GM21786 (cell line): ENCODE results near the gene TBC1D22A.

ENCODE experiments used
- ATAC-seq: cut with Tn5 transposase; IDR thresholded peaks from one replicate; pipeline ENCODE4 v1.9.1; 2021; ENCODE audit not compliant: unreplicated experiment

TBC1D22A gene

GRCh38 chr22:46923394-46923793 lies 160.9 kb downstream of the TBC1D22A start:
- ATAC-seq = no peak

- no peak for ATAC-seq
These were observed 163.4 kb downstream of the TBC1D22A start for GRCh38 chr22:46925818-46926217.

- ATAC-seq = no peak
These were observed 166.7 kb downstream of the TBC1D22A start for GRCh38 chr22:46929046-46929709.

GRCh38 chr22:46929710-46930204 lies 167.3 kb downstream of the TBC1D22A start:
- ATAC-seq = no peak

GRCh38 chr22:46931414-46931813 lies 169.0 kb downstream of the TBC1D22A start:
- no peak for ATAC-seq

- no peak for ATAC-seq
These were observed 169.4 kb downstream of the TBC1D22A start for GRCh38 chr22:46931881-46932280.

GRCh38 chr22:46933040-46933930 lies 170.8 kb downstream of the TBC1D22A start:
- no peak for ATAC-seq

- no peak for ATAC-seq
These were observed 171.8 kb downstream of the TBC1D22A start for GRCh38 chr22:46934172-46934745.

- no peak for ATAC-seq
These were observed 172.5 kb downstream of the TBC1D22A start for GRCh38 chr22:46934746-46935491.

- no peak for ATAC-seq
These were observed 173.3 kb downstream of the TBC1D22A start for GRCh38 chr22:46935506-46936377.

- ATAC-seq = no peak
These were observed 174.0 kb downstream of the TBC1D22A start for GRCh38 chr22:46936378-46936903.

- no peak for ATAC-seq
These were observed 174.7 kb downstream of the TBC1D22A start for GRCh38 chr22:46937185-46937584.

- ATAC-seq = no peak
These were observed 175.5 kb downstream of the TBC1D22A start for GRCh38 chr22:46937939-46938338.

GRCh38 chr22:46941968-46942798 lies 179.7 kb downstream of the TBC1D22A start:
- ATAC-seq = no peak

GRCh38 chr22:46942799-46943785 lies 180.6 kb downstream of the TBC1D22A start:
- no peak for ATAC-seq

- ATAC-seq = no peak
These were observed 183.0 kb downstream of the TBC1D22A start for GRCh38 chr22:46945481-46945880.

GRCh38 chr22:46946383-46946962 lies 184.0 kb downstream of the TBC1D22A start:
- ATAC-seq = no peak
